ENCODE measurements around the gene TXNDC11.
"Not testable (repeated sequence)": the region's sequence is repeated elsewhere in the genome, so short reads cannot be mapped to it uniquely, and the experiment has no call there.

TXNDC11 gene

GRCh38 chr16:11742536-11743307, at the start of gene TXNDC11:
Gene TXNDC11 (minus strand): TSS chr16:11742857. CDS start chr16:11742730, 127 bp downstream.
- DNase-seq = peak; percentile 92 to 96

- DNase-seq = peak in 1 of 2 experiments; percentile 35
Measured at GRCh38 chr16:11791144-11791828, 48.6 kb upstream of the TXNDC11 start.

- no peak for DNase-seq
Measured at GRCh38 chr16:11788914-11789313, 46.3 kb upstream of the TXNDC11 start.

- not testable (repeated sequence) for DNase-seq
Measured at GRCh38 chr16:11784980-11785599, 42.4 kb upstream of the TXNDC11 start.

GRCh38 chr16:11784381-11784780, 41.7 kb upstream of the TXNDC11 start:
- DNase-seq = not testable (repeated sequence)

- no peak for DNase-seq
Measured at GRCh38 chr16:11784038-11784369, 41.3 kb upstream of the TXNDC11 start.

DNA sequence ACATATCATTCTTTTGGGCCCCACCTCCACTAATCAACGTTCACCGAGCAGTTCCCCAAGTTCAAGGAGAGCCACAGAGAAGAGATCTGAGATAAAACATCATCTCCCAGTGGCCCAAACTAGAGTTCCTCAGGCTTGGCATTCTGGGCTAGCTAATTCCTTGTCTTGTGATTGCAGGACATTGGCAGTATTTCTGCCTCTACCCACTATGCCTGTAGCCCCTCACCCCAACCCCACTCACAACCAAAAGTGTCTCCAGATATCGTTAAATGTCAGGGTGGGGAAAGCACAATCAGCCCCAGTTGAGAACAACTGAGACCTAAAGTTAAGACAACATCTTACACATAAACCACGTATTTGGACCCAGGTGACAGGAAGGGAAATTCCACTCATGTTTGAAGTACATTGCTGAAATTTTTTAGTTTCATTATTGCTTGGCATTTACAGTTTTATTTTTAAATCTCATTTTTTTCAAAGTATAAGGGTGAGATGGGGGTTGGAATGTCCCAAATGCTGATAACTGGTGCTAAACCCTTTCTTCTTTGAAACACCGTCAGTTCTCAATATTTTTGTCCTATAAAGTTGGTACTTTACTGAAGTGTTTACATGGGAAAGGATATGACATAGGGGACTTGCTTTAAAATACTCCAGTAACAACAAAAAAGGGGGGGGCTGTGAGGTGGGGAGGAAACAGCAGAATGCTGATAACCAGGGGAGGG, 40.8 kb upstream of the TXNDC11 start:
- DNase-seq = no peak

GRCh38 chr16:11781773-11782172, 39.1 kb upstream of the TXNDC11 start:
- peak; percentile 41 to 56 for DNase-seq

- DNase-seq = no peak
Measured at GRCh38 chr16:11780991-11781680, 38.5 kb upstream of the TXNDC11 start.

DNA sequence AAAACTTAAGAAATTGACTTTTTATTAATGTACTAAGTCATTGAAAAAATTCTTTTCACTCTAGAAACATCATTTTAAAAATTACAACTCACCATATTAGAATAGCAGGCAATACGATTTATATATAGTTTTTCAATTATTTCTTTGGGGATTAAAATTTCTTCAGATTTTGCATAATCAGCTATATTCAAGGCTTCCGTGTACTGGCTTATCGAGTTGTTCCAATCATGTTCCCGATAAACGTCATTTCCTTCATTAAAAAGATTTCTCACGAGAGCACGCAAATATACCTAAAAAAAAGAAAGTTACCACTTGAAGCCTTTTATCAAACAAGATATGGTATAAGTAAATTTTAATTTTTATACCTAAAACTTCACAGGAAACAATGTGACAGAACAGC, 36.4 kb upstream of the TXNDC11 start:
- DNase-seq = no peak

GRCh38 chr16:11774065-11774626, 31.5 kb upstream of the TXNDC11 start:
- no peak for DNase-seq

DNA sequence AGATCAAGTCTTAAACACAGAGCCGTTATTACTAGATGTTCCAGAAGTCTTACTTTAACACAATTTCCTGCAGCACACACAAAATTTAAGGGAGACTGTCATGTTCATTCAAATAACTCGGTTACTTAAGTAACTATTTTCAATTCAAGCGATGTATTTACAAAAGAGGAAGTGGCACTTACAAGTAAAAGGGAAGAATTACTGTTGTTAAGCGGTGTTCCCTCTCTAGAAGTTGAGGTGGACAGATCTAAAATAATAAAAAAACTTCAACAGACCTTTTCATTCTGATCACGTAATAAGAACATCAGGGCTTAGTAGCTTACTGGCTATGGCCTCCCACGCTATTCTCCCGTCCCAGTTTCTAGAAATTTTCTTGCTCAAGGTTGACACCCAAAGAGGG, 26.2 kb upstream of the TXNDC11 start:
- DNase-seq = no peak

GRCh38 chr16:11762431-11762830, 19.8 kb upstream of the TXNDC11 start:
- no peak for DNase-seq

- no peak for DNase-seq
Measured at GRCh38 chr16:11759997-11760396, 17.3 kb upstream of the TXNDC11 start.

GRCh38 chr16:11759163-11759834, 16.6 kb upstream of the TXNDC11 start:
- no peak for DNase-seq

DNA sequence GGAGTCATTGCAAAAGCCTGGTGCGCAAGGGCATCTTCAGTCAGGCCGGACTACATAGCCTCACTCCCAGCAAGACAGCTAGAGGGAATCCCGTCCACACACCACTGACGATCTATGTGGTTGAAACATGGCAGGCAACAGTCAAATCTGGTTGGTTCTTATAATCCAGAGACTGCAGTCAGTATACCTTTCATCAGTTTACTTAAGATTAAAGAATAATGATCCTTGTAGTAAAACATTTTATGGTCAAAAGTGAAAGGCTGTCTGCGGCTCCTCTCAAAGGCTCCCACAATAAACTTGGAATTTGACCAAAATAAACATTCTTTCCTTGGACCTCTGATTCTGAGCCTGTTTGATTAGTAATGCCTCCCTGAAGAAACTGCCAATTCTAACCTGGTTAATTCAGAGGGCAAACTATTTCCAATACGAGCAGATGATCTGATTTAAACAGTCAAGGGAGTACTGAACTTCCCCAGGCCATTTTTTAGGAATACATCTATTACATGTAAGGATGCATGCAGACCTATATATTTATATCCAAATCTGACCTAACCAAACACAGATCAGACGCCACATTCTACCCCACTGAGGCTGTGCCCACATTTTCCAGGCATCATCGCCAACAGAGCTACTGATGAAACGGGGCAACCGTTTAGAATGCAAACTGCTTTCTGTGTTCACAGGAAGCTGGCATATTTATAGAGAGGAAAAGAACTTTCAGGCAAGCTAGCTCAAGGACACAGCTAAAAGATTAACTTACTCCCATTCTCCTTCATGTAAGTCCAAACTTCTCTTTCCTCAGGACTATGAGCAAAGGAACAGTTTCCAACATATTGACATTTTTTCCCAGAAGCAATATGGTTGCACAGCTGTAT, 15.3 kb upstream of the TXNDC11 start:
- DNase-seq = no peak

DNA sequence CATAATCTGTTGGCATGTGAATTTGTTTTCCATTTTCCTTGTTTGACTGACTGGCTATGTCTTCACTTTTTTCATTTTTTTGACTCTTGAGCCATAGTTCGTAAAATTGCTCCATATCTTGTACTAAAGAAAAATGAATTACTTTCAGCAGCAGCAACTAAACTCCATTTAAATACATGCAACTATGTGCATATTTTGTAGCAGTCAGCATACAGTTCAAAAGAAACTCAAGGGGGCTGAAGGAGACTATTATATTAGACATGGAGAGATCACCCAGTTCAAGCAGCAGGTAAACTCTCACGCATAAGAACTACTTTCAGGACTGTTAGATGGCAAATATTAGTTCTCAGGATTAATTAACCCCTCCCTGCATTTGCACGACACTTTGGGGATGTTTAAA, 13.6 kb upstream of the TXNDC11 start:
- no peak for DNase-seq

- no peak for DNase-seq
Measured at GRCh38 chr16:11755022-11755760, 12.5 kb upstream of the TXNDC11 start.

DNA sequence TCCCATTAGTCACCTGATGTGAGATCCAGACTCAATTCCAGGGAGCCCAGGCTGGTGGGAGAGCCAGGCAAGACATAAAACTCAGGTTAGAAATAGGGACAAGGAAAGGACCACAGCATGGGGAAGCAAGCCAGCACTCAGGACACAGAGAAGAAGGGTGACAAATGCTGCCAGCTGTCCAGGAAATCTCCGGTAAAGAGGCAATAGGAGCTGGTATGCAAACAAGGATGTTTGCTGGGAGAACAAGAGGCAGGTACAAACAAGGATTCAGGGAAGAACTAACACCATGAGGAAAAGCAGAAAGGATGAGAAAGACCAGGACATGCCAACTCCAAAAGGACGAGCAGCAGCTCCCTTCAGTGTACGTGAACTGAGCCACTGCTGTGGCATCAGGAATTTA, 10.2 kb upstream of the TXNDC11 start:
- DNase-seq = peak in 1 of 2 experiments; percentile 13

- no peak for DNase-seq
Measured at GRCh38 chr16:11750056-11750455, 7.4 kb upstream of the TXNDC11 start.
